Testis (tissue), 3 donors: Measurements from ENCODE around the gene URGCP. TPM values are rescaled to one million over a fixed set of nuclear protein-coding genes. Genes with fewer than 3 reads are reported as not detected.

Experiments used
- DNase-seq: peaks from one replicate; pipeline ENCODE4 v3.0.0-alpha.2; 2019
- H3K27ac ChIP-seq, 2 donors: fragments of 200-600 bp; sonication (generic); one replicate each; pipeline ENCODE4 v1.5.1; 2019
- H3K27me3 ChIP-seq: fragments of 200-600 bp; sonication (generic); one replicate; pipeline ENCODE4 v1.5.1; 2019
- H3K36me3 ChIP-seq: fragments of 200-600 bp; sonication (generic); one replicate; pipeline ENCODE4 v1.5.1; 2017; ENCODE audit warnings: low read depth; ENCODE audit errors: missing control alignments
- H3K4me1 ChIP-seq: fragments of 200-600 bp; sonication (generic); one replicate; pipeline ENCODE4 v1.5.1; 2019
- H3K4me3 ChIP-seq, 2 donors: fragments of 200-600 bp; sonication (generic); one replicate each; pipeline ENCODE4 v1.5.1; 2017 to 2019
- H3K9me3 ChIP-seq: fragments of 200-600 bp; sonication (generic); one replicate; pipeline ENCODE4 v1.5.1; 2017
- POLR2A ChIP-seq: fragments of 450-650 bp; IDR thresholded peaks from one replicate; pipeline ENCODE4 v1.6.1; 2017; ENCODE audit warnings: antibody characterized with exemption, mild to moderate bottlenecking, moderate library complexity
- WGBS, 2 donors: methylation state at CpG; one replicate each; pipeline ENCODE4 v1.1.5; 2018; 5-methylcytosine and 5-hydroxymethylcytosine counted together
- intact Hi-C: fragments of 100-400 bp; cut with DNase I; formaldehyde crosslinking; loops from one replicate; pipeline ENCODE4 v1.15.1; 2023; ENCODE audit warnings: low total_unique reads
- polyA plus RNA-seq: library from polyadenylated mRNA; stranded (reverse); fragments of 350-450 nt; fragmentation: Illumina TruSeq; extraction: RNeasy Lipid Tissue Mini Kit (QIAGEN cat#74804); gene quantifications from one replicate; pipeline ENCODE4 v1.2.3, GENCODE V29; 2014; ENCODE audit warnings: low read depth, low replicate concordance; ENCODE audit not compliant: insufficient read depth
- total RNA-seq, 2 donors: library from RNA; depleted of rRNA; stranded (reverse); fragments of >200 nt; gene quantifications; one replicate each; pipeline ENCODE4 v1.2.3, GENCODE V29; 2016
- TF ChIP-seq, protein P1 (sequence below), 3 experiments: fragments of 450-650 bp in 2 of 3; fragments of 200-600 bp in 1 of 3; sonication (generic) in 1 of 3; IDR thresholded peaks; one replicate each; pipeline ENCODE4 v1.5.1; 2016 to 2019; ENCODE audit warnings: antibody characterized with exemption in 3 of 3, mild to moderate bottlenecking in 2 of 3, moderate library complexity in 1 of 3

URGCP gene
- total and polyA plus RNA-seq, 3 donors from 2014 or later = 20.1 to 33.0 (median 24.9) TPM

DNA sequence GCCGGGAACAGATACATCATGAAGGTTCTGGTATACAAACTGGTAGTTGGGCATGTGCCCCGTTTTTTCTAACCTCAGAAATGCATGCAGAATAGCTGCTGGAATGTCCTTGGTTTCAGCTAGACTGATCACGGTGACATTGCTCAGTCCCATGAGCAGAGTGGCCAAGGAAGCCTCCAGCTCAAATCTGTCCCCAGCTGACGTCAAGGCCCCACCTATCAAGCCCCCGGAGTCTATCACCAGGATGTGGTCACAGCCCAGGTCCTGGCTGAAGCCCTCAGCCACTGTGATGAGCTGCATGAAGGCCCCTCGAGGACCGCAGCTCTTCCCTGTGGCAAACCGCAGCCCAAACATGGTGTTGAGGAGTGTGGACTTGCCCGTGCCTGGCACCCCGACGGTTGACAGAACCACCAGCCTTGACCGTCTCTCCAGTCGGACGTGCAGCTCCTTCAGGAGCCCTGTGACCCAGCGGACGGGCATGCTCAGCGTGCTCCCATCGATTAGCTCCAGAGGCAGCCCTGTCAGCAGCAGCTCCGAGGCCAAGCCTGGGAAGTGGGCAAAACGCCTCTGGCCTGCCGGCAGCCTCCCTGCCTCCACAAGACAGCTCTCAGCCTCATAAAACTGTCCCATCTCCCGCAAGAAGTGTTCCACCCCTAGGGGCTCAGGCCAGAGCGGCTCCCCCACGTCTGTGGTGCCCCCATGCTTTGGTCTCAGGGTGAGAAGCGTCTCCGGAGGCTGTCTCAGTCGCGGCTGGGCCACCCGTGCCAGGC is 29.2 kb downstream of the URGCP start:
- Histone ChIP-seq H3K4me1 (no peaks in the 10 kb centered on the region), H3K27ac (no peak overlapping the region)
- 91 to 92% methylated on average over 15 to 29 of the region's 29 CpGs for WGBS, 2 donors

DNA sequence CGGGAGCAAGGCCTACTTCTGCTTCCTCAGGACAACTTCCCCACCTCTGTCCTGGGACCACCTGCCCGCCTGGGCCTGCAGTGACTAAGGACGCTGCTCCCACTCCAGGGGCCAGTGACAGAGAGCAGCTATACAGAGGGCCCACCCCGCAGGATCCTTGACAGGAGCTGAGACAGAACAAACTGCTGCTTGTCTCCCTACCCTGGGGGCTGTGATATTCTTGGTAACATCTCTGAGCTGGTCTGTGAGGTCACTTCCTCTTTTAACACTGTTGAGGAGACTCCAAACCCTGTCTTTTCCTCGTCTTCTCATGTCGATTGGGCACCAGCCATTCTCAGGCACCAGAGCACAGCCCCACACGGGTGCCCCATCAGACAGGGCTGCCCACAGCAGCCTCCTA is 30.2 kb downstream of the URGCP start:
- no peak for DNase-seq

More for the DNA sequence above, 29.2 kb downstream of the URGCP start:
- Histone ChIP-seq H3K36me3 (no peaks in the 10 kb centered on the region), H3K9me3 (no peaks in the 10 kb centered on the region), H3K4me3 (no peak overlapping the region), H3K27me3 (no peaks in the 10 kb centered on the region)
- intact Hi-C loops = no loop called here
- TF ChIP-seq, protein P1, sequence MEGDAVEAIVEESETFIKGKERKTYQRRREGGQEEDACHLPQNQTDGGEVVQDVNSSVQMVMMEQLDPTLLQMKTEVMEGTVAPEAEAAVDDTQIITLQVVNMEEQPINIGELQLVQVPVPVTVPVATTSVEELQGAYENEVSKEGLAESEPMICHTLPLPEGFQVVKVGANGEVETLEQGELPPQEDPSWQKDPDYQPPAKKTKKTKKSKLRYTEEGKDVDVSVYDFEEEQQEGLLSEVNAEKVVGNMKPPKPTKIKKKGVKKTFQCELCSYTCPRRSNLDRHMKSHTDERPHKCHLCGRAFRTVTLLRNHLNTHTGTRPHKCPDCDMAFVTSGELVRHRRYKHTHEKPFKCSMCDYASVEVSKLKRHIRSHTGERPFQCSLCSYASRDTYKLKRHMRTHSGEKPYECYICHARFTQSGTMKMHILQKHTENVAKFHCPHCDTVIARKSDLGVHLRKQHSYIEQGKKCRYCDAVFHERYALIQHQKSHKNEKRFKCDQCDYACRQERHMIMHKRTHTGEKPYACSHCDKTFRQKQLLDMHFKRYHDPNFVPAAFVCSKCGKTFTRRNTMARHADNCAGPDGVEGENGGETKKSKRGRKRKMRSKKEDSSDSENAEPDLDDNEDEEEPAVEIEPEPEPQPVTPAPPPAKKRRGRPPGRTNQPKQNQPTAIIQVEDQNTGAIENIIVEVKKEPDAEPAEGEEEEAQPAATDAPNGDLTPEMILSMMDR (IDR thresholded peaks at IDR 0.05) = no peak
- no peak for TF ChIP-seq POLR2A
- no peak for DNase-seq

DNA sequence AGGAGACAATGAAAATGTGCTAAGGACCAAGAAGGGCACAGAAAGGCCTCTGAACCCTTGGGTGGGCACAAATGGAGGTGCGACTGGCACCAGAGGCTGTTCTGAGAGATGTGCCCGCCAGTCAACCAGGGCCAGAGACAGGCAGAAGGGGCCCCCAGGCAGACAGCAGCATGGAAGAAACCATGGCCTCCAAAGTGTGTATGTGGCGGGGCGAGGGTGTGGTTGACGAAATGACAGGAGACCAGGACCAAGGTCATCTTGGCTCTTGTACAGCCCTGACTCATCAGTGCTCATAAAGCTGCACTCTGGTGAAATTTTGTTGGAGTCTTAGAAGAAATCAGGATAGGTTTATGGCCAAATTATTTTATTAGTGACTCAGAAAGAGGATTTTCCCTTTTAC is 33.1 kb downstream of the URGCP start:
- 85% methylated on average over 5 of the region's 5 CpGs for WGBS, 2 donors
- TF ChIP-seq POLR2A = no peak
- TF ChIP-seq, protein P1 (IDR thresholded peaks at IDR 0.05) = no peak
- Histone ChIP-seq H3K9me3 (no peaks in the 10 kb centered on the region), H3K27me3 (no peaks in the 10 kb centered on the region), H3K36me3 (no peaks in the 10 kb centered on the region), H3K4me3 (no peak overlapping the region), H3K4me1 (peaks cover 7% of the 10 kb centered on the region), H3K27ac (peak overlapping the region in 1 of 2 donors; percentile 42)
- peak; percentile 47 for DNase-seq
- intact Hi-C loops = no loop called here

More for the DNA sequence above, 30.2 kb downstream of the URGCP start:
- Histone ChIP-seq H3K27ac (no peak overlapping the region), H3K9me3 (no peaks in the 10 kb centered on the region), H3K27me3 (no peaks in the 10 kb centered on the region), H3K4me3 (no peak overlapping the region), H3K4me1 (no peaks in the 10 kb centered on the region), H3K36me3 (no peaks in the 10 kb centered on the region)
- TF ChIP-seq POLR2A = no peak
- TF ChIP-seq, protein P1 (IDR thresholded peaks at IDR 0.05) = no peak
- 83 to 92% methylated on average over 6 to 7 of the region's 7 CpGs for WGBS, 2 donors
- intact Hi-C loops = no loop called here

DNA sequence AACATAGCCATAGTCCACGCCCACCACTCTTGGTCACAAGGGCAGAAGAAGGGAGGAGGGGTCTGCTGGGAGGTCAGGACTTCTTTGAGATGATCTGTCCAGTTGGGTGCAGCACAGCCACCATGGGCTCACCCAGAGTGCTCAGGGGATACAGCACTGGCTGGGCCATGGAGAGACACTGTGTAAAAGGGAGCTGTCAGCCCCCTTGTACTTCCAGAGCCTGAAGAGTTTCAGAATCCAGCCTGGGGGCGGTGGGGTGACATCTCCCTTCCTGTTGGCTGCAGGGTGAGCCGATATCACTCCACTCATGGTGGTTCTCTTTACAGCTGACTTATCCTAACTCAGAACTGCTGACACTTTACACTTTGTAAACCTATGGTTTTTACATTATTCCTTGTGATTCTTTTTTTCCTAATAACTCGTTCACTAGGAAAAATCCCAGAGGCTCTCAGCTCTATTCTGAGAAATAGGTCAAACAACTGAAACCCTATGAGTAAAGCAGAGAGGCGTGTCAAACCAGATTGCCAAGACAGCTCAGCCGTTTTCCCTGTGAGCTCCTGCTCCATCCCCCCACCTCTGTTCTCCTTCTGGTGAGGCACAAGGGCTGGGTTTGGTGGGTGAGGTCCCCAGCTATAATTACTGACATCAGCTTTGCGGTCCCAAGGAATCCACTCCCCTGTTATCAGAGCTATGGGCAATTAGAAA is 33.8 kb downstream of the URGCP start:
- H3K9me3 ChIP-seq = no peaks in the 10 kb centered on the region
- intact Hi-C loops = no loop called here
- H3K27me3 ChIP-seq = no peaks in the 10 kb centered on the region
- peak overlapping the region in 1 of 2 donors; percentile 42 for H3K27ac ChIP-seq
- peaks cover 10% of the 10 kb centered on the region for H3K4me1 ChIP-seq
- H3K4me3 ChIP-seq = no peak overlapping the region
- 36 to 44% methylated on average over 7 of the region's 7 CpGs for WGBS, 2 donors
- no peaks in the 10 kb centered on the region for H3K36me3 ChIP-seq
- TF ChIP-seq, protein P1 (IDR thresholded peaks at IDR 0.05) = no peak
- no peak for TF ChIP-seq POLR2A
- DNase-seq = peak; percentile 53
